ENCODE measurements around the gene SLIT2. TPM values are rescaled to one million over a fixed set of nuclear protein-coding genes. Genes with fewer than 3 reads are reported as not detected.

Gene SLIT2
- total RNA-seq, 1 donor from 2014 or later = 3.1 TPM

DNA sequence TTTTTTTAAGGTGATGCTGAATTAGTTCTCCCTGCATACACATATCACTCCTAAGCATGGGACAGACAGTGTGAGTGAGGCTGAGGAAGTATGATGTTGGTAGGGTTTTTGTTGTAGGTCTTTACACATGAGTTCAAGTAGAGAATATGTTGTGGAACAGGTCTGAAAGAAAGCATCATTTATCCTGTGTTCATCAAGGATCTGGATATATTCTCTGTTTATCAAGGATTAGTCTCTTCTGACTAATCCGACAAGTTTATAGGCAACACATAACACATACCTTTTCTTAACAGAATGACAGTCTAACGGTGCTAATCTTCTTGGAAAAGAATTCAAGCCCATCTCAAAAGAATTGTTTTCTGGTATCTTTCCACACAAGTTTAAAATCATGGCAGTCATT is 10.5 kb downstream of the SLIT2 start:
- no peak for DNase-seq (ENCODE audit: low read depth)

GRCh38 chr4:20264688-20265087 is 13.0 kb downstream of the SLIT2 start:
- no peak for DNase-seq (ENCODE audit: low read depth)

DNA sequence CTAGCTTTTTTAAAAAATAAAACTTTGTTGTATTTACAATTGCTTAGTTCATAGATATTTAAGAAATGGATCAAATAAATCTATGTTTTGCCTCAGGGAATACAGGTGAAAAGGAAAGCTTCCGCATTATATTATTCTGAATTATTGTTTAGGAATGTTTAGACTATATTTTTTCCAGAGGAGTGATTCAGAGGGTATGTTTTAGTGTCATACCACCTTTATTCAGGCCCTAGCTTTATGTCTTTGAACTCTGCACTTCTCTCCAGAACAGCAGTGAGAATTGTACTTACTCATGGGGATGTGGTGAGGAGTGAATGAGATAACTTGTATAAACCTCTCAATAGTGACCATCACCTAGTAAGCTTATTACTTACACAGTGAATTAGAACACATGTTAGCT is 14.0 kb downstream of the SLIT2 start:
- DNase-seq (ENCODE audit: low read depth) = no peak

DNA sequence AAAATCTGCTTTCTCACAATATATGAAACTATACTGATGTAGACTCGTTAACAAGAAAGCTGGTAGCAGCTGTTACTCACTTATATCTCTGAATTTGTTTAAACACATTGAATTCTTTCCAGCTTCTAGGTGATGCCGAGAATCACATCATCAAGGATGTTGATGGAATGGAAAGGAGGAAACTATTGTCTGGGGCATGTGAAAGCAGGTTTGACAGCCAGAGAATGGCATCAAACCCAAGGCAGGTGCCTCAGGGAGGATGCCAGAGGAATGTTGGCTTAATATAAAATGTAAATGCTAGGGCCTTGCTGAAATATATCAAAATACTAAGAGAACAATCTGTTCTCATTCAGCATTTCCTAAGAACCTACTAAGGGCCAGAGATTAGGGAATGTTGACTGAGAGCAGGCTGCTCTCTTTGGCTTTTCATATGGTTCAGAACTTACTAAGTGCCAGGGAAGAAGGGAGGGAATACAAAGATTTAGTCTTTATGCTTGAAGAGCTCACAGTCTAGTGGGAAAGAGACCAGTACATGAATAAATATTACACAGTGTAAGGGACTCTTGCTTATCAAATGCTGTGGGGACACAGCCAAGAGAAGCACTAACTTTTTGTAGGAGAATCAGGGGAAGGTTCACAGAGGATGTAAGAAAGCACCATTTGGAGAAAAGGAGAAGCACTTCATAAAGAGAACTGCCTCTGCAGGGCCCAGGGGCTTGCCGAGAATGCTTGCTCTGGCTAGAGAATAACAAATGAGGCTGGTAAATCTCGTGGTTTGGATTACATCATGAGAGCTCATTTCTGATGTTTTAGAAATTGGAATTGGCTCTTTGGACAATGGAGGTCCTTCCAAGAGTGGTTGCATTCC is 14.7 kb downstream of the SLIT2 start:
- DNase-seq (ENCODE audit: low read depth) = no peak

DNA sequence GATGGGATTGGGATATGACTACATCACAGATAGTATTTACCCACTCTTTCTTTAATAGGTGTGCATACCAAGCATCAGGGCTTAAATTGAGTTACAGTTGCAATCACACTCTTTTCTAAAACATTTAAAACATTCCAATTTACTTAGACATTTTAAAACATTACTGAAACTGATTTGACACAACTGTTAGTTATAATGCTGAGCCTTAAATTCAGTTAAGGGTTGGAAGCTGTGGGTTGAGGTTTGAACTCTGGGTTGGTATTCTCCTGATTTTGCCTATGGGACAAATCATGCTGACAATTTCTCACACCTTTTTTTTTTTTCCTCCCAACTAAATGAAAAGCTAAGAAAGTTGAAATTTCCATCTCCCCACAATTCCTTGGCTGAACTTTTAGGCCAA is 16.3 kb downstream of the SLIT2 start:
- no peak for DNase-seq (ENCODE audit: low read depth)

DNA sequence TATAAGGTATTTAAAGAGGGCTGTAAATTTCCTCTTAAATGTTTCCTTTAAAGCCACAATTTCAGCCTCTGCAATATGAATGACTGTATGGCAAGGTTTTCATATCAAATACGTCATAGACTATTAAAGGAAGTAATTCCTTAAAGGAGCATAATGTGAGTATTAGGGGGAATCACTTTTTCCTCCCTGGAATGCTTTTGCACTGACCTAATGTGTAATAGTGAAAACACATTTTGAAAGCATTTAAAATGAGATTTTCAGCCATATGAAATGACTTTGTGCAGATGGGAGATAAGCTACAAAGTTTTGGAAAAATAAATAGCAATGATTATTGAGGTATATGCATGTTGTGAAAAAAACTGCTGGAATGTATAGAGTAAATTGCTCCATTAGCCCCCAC is 17.6 kb downstream of the SLIT2 start:
- no peak for DNase-seq (ENCODE audit: low read depth)

DNA sequence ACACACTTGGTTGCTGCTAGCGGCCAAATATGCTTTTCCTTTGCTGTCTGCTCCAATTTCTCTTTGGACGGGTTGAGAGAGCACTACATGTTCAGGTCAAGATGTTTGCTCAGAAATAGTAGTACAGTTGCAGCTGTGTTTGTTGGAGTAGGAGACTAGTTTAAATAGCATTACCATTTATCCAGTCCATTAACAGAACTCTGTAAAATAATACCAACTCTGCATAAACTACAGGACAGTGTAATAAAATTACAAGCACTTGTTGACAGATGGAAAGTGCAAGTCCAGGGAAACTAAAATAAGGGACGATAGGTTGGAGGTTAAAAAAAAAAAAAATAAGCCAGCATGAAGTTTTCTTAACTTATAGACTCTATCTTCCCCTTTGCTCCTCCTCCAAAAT is 20.2 kb downstream of the SLIT2 start:
- no peak for DNase-seq (ENCODE audit: low read depth)

DNA sequence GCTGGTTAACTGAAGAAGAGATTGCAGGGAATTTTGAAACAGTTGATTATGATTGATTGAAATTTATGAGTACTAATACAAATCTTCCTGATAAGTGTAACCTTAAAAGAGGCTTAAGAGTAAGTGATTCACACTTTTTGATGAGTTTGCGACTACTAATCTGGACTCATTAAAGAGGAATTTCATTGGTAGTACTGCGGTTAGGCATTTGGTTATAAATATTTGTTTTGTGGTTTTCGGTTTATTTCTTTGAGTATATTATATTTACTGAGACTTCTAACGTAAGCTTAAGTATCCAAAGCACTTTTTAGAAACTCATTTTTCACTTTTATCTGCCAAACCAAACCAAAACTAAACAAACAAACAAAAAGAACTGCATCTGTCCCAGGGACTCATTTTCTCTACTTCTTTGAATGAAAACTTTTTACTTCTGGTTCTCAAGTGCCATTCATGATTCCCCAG is 20.7 kb downstream of the SLIT2 start:
- DNase-seq (ENCODE audit: low read depth) = no peak

DNA sequence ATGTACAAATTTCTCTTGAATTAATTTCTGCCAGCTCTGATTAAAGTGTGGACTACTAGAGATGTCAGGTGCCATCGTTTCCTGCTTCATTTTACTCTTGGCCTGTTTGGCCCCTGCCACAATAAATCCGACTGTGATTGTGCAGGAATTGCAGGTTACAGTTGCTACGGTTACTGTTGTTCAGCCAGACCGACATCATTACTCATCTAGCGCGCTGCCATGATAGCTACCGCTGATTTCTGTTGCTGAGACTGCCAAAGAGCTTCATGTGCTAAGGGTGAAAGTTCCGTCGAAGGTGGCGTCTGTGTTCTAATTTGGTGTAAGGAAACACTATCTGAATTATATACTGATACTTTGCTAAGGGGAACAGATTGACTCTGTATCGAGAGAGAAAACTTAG is 22.1 kb downstream of the SLIT2 start:
- DNase-seq (ENCODE audit: low read depth) = no peak

DNA sequence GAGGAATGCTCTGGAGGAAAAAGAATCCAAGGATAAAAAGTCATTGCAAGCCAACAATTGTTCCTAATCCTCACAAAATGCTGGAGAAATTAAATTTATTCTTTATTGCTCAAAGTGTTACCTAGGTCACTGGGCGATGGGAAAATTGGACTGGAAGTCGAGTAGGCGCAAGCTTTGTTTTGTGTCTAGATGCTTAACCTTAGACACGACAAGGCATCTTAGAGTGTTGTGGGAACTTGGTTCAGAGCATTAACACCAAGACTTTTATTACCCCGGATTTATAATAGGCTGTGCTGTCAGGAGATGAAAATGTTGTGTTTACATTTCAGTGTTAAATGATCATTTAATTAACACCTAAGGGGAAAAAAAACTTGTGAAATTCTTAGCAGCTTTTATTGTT is 25.1 kb downstream of the SLIT2 start:
- no peak for DNase-seq (ENCODE audit: low read depth)

GRCh38 chr4:20278195-20278594 is 26.5 kb downstream of the SLIT2 start:
- no peak for DNase-seq (ENCODE audit: low read depth)

- DNase-seq (ENCODE audit: low read depth) = no peak
These were observed 27.7 kb downstream of the SLIT2 start for GRCh38 chr4:20279381-20279780.

DNA sequence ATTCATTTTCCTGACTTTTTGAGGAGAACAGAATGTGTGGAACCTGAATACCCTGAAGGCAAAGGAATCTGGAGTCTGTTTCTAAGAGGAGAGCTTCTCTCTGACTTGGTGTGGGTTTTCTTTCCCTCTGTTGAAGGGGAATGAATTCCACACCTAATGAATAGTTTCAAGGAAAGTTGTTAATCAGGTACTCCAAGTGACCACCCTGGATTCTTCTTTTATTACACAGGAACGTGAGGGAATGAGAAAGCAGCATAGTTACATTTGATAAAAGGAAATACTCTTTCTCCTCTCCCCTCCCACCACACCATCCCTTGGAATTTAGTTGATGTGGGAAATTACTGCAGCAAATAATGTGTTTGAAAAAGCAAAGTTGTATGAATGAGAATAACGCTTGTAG is 29.7 kb downstream of the SLIT2 start:
- no peak for DNase-seq (ENCODE audit: low read depth)

DNA sequence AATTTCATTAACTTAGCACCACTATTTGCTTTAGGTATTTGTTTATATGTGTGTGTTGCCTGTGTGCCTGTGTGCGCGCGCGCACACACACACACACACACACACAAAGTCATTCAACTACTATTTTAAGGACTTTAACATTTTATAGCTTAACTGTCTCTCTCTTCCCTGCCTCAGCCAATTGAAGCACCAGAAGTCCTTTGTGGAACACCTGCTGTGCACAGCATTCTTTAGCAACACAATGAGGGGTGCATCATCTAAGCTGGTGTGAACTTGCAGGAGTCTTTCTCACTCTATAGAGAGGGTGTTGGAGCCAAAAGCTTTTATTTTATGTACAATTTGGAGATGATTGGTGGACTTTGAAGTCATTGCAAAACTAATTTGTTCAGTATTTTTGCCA is 31.3 kb downstream of the SLIT2 start:
- no peak for DNase-seq (ENCODE audit: low read depth)

GRCh38 chr4:20284990-20285389 is 33.3 kb downstream of the SLIT2 start:
- DNase-seq (ENCODE audit: low read depth) = no peak

- DNase-seq (ENCODE audit: low read depth) = no peak
These were observed 35.5 kb downstream of the SLIT2 start for GRCh38 chr4:20287246-20287645.

GRCh38 chr4:20288047-20288650 is 36.4 kb downstream of the SLIT2 start:
- DNase-seq (ENCODE audit: low read depth) = no peak

GRCh38 chr4:20288846-20289512 is 37.3 kb downstream of the SLIT2 start:
- no peak for DNase-seq (ENCODE audit: low read depth)

GRCh38 chr4:20289782-20290181 is 38.1 kb downstream of the SLIT2 start:
- DNase-seq (ENCODE audit: low read depth) = no peak

DNA sequence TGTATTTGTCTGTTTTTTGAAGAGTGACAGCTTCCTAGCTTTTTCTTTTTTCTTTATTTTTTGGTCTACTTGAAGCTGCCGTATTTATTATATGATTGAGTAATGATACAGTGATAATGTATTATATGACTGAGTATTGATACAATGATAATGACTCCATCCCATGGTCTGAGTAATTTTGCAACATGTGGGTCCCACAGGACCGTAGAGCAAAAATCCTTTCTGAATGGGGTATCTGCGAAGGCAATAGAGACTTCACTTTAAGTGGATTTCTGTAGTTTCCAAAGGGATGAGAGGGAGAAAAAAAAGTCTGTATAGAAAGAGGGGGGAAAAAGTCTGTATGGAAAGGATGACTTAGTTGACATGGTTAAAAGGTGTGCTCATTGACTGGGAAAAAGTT is 41.0 kb downstream of the SLIT2 start:
- no peak for DNase-seq (ENCODE audit: low read depth)

- DNase-seq (ENCODE audit: low read depth) = no peak
These were observed 45.6 kb downstream of the SLIT2 start for GRCh38 chr4:20297261-20297660.

DNA sequence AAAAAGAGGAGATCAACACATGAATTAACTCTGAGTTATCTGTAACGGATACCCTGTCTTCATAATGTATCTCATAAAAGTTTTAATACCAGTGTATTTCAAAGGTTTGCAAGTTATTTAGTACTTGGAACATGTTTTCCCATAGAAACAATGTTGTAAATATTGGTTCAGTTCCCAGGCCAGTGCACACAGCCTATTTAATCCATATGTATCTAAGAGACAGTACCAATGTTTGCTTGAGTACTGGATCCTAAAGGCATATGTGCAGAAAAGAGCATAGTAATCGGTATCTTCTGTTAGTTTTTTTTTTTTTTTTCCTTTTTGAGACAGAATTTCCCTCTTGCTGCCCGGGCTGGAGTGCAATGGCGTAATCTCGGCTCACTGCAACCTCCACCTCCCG is 46.1 kb downstream of the SLIT2 start:
- no peak for DNase-seq (ENCODE audit: low read depth)

Data from myocyte (in vitro differentiated cells).